OCI-LY7 (cell line): ENCODE data around the gene NCKAP1. TPM values are rescaled to one million over a fixed set of nuclear protein-coding genes. Genes with fewer than 3 reads are reported as not detected.

ENCODE experiments used
- BruUV-seq: library from RNA; stranded (reverse); fragments of 400-500 nt; replicated peaks from 2 replicates; lab custom pipeline; 2021; lab: Mats Ljungman, UMichigan
- CTCF ChIA-PET: fragments of 300-600 bp; sonication (Branson Sonifier 250); formaldehyde crosslinking; loops from one replicate; lab custom pipeline; 2022; ENCODE audit warnings: antibody characterized with exemption; ENCODE audit not compliant: unreplicated experiment; lab: Charles Lee
- POLR2A ChIA-PET: fragments of 300-600 bp; sonication (Branson Sonifier 250); formaldehyde crosslinking; loops from one replicate; lab custom pipeline; 2022; ENCODE audit warnings: antibody characterized with exemption; lab: Charles Lee
- DNase-seq: peaks from one replicate; pipeline ENCODE4 v3.0.0-alpha.2; 2015; ENCODE audit warnings: low spot score
- H2AFZ ChIP-seq: fragments of 200-600 bp; sonication (generic), shearing (Covaris generic); 2 replicates; pipeline ENCODE4 v1.6.1; 2014; ENCODE audit warnings: mild to moderate bottlenecking, antibody characterized with exemption, low read length, moderate library complexity
- H3K27ac ChIP-seq: fragments of 200-600 bp; sonication (generic); 2 replicates; pipeline ENCODE4 v1.5.1; 2014; ENCODE audit warnings: mixed run types, low read depth, mild to moderate bottlenecking, moderate library complexity, low read length, inconsistent platforms; ENCODE audit not compliant: poor library complexity, severe bottlenecking
- H3K36me3 ChIP-seq: fragments of 200-600 bp; sonication (generic); 2 replicates; pipeline ENCODE4 v1.6.1; 2014; ENCODE audit warnings: mild to moderate bottlenecking, antibody characterized with exemption, low read length, moderate library complexity, mixed read lengths; ENCODE audit not compliant: insufficient read depth
- H3K4me1 ChIP-seq: fragments of 200-600 bp; sonication (generic); 2 replicates; pipeline ENCODE4 v1.5.1; 2014; ENCODE audit warnings: mild to moderate bottlenecking, low read length; ENCODE audit not compliant: insufficient read depth, poor library complexity, severe bottlenecking
- H3K4me2 ChIP-seq: fragments of 200-600 bp; sonication (generic); 2 replicates; pipeline ENCODE4 v1.6.1; 2014; ENCODE audit warnings: mild to moderate bottlenecking, low read length
- H3K4me3 ChIP-seq: fragments of 200-600 bp; sonication (generic); 2 replicates; pipeline ENCODE4 v1.5.1; 2014; ENCODE audit warnings: mild to moderate bottlenecking, low read depth, low read length; ENCODE audit not compliant: poor library complexity, severe bottlenecking
- H3K79me2 ChIP-seq: fragments of 200-600 bp; sonication (generic); 2 replicates; pipeline ENCODE4 v1.6.1; 2016; ENCODE audit warnings: low read depth, mild to moderate bottlenecking, low read length, moderate library complexity, mixed read lengths; ENCODE audit not compliant: insufficient read depth
- H3K9me2 ChIP-seq: fragments of 200-600 bp; sonication (generic); 2 replicates; pipeline ENCODE4 v1.6.1; 2016; ENCODE audit warnings: mild to moderate bottlenecking, low read length, mixed read lengths; ENCODE audit not compliant: insufficient read depth
- H3K9me3 ChIP-seq: fragments of 200-600 bp; sonication (generic); 2 replicates; pipeline ENCODE4 v1.6.1; 2014; ENCODE audit warnings: mild to moderate bottlenecking, mixed run types, low read length, mixed read lengths
- H4K20me1 ChIP-seq: fragments of 200-600 bp; sonication (generic); 2 replicates; pipeline ENCODE4 v1.6.1; 2014; ENCODE audit warnings: mild to moderate bottlenecking, antibody characterized with exemption, low read length, moderate library complexity, mixed read lengths; ENCODE audit not compliant: insufficient read depth
- CTCF ChIP-seq: fragments of 200-600 bp; sonication (generic); conservative IDR thresholded peaks from 2 replicates; pipeline ENCODE4 v1.5.1; 2014; ENCODE audit warnings: mild to moderate bottlenecking, antibody characterized with exemption, low read length, moderate library complexity, mixed read lengths
- EZH2phosphoT487 ChIP-seq: fragments of 200-600 bp; sonication (generic); IDR thresholded peaks from 2 replicates; pipeline ENCODE4 v1.6.1; 2018; ENCODE audit warnings: low read depth, borderline replicate concordance, mild to moderate bottlenecking, mixed run types, antibody characterized with exemption, low read length, moderate library complexity, mixed read lengths
- intact Hi-C: fragments of 100-400 bp; cut with micrococcal nuclease; formaldehyde crosslinking; loops from one replicate; pipeline ENCODE4 v1.10.0; 2022; ENCODE audit not compliant: unreplicated experiment
- total RNA-seq, 2 experiments: library from RNA; depleted of rRNA in 1 of 2; stranded (reverse); fragments of >200 nt in 1 of 2; shearing (Covaris generic) in 1 of 2; gene quantifications; 2 replicates each; pipeline ENCODE4 v1.2.3, GENCODE V29; 2014 to 2022

Gene NCKAP1
- total RNA-seq, 2 experiments from 2014 or later = 0.06 to 0.55 TPM

- POLR2A ChIA-PET = interaction anchor here (0.9 to 2.0 kb wide), 8 partner anchors 12 to 329 kb away, joined by 3 to 7 read pairs (median 3); no protein-coding TSS in a partner anchor
- intact Hi-C loops = loop anchor here (1.0 to 2.0 kb wide), 4 partner anchors 196 to 740 kb away; no protein-coding TSS in a partner anchor
- no peaks in the 10 kb centered on the region for H3K9me3 ChIP-seq
- no TSS peak for BruUV-seq
- TF ChIP-seq CTCF (no peak), EZH2phosphoT487 (no peak)
- no peak for DNase-seq
- H3K4me2 ChIP-seq = no peak overlapping the region
- no peaks in the 10 kb centered on the region for H3K36me3 ChIP-seq
- no peaks in the 10 kb centered on the region for H3K9me2 ChIP-seq
- no peak overlapping the region for H3K4me3 ChIP-seq
- peaks cover 20% of the 10 kb centered on the region for H3K4me1 ChIP-seq
- H3K27ac ChIP-seq = no peak overlapping the region
- H4K20me1 ChIP-seq = no peaks in the 10 kb centered on the region
- no peak overlapping the region for H2AFZ ChIP-seq
- no peaks in the 10 kb centered on the region for H3K79me2 ChIP-seq
- CTCF ChIA-PET = no interaction called here
Measured at GRCh38 chr2:182980652-182981051, 57.6 kb downstream of the NCKAP1 start.

GRCh38 chr2:182980115-182980514 is 58.1 kb downstream of the NCKAP1 start:
- BruUV-seq = no TSS peak
- TF ChIP-seq CTCF = peak; percentile 94
- no peak for TF ChIP-seq EZH2phosphoT487
- H3K36me3 ChIP-seq = no peaks in the 10 kb centered on the region
- H3K9me2 ChIP-seq = no peaks in the 10 kb centered on the region
- H3K4me1 ChIP-seq = peaks cover 26% of the 10 kb centered on the region
- ChIA-PET CTCF (interaction anchor here (1.2 kb wide), 1 partner anchor 195 kb away, joined by 3 read pairs; no protein-coding TSS in a partner anchor), POLR2A (interaction anchor here (0.6 to 2.0 kb wide), 12 partner anchors 12 to 328 kb away, joined by 3 to 7 read pairs (median 3); no protein-coding TSS in a partner anchor)
- H2AFZ ChIP-seq = no peak overlapping the region
- peak; percentile 76 for DNase-seq
- no peak overlapping the region for H3K27ac ChIP-seq
- no peaks in the 10 kb centered on the region for H3K9me3 ChIP-seq
- H3K4me3 ChIP-seq = no peak overlapping the region
- intact Hi-C loops = loop anchor here (1.0 to 2.0 kb wide), 4 partner anchors 196 to 740 kb away; no protein-coding TSS in a partner anchor
- no peak overlapping the region for H3K4me2 ChIP-seq
- no peaks in the 10 kb centered on the region for H3K79me2 ChIP-seq
- H4K20me1 ChIP-seq = no peaks in the 10 kb centered on the region

DNA sequence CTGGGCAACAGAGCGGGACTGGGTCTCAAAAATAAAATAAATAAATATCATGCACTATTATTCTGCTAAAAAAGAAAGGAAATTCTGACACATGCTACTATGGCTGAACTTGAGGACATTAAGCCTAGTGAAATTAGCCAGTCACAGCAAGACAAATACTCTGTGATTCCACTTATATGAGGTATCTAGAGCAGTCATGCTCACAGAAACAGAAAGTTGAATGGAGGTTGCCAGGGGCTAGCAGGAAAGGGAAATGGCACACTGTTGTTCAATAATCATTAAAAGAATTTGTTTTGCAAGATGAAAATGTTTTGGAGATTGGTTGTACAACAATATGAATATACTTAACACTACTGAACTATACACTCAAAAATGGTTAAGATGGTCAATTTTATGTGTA is 60.8 kb downstream of the NCKAP1 start:
- no TSS peak for BruUV-seq
- no peak for DNase-seq
- Histone ChIP-seq H3K4me2 (no peak overlapping the region), H4K20me1 (no peaks in the 10 kb centered on the region), H3K9me2 (no peaks in the 10 kb centered on the region), H3K9me3 (peaks cover 3% of the 10 kb centered on the region; the same call in 1 of the 2 replicates), H3K36me3 (no peaks in the 10 kb centered on the region; the same call in 1 of the 2 replicates), H3K4me1 (peaks cover 51% of the 10 kb centered on the region), H3K4me3 (no peak overlapping the region), H3K79me2 (no peaks in the 10 kb centered on the region), H3K27ac (no peak overlapping the region), H2AFZ (peak overlapping the region; percentile 77)
- intact Hi-C loops = loop anchor here (5.0 kb wide), 1 partner anchor 790 kb away; no protein-coding TSS in a partner anchor
- TF ChIP-seq CTCF (no peak), EZH2phosphoT487 (no peak)
- ChIA-PET POLR2A (interaction anchor here (1.6 kb wide), 1 partner anchor 211 kb away, joined by 5 read pairs; no protein-coding TSS in a partner anchor), CTCF (no interaction called here)
